ENCODE data around the gene FAM24A. TPM values are rescaled to one million over a fixed set of nuclear protein-coding genes. Genes with fewer than 3 reads are reported as not detected.

Gene FAM24A
- total RNA-seq, 1 experiment from 2014 or later, result not detected

DNA sequence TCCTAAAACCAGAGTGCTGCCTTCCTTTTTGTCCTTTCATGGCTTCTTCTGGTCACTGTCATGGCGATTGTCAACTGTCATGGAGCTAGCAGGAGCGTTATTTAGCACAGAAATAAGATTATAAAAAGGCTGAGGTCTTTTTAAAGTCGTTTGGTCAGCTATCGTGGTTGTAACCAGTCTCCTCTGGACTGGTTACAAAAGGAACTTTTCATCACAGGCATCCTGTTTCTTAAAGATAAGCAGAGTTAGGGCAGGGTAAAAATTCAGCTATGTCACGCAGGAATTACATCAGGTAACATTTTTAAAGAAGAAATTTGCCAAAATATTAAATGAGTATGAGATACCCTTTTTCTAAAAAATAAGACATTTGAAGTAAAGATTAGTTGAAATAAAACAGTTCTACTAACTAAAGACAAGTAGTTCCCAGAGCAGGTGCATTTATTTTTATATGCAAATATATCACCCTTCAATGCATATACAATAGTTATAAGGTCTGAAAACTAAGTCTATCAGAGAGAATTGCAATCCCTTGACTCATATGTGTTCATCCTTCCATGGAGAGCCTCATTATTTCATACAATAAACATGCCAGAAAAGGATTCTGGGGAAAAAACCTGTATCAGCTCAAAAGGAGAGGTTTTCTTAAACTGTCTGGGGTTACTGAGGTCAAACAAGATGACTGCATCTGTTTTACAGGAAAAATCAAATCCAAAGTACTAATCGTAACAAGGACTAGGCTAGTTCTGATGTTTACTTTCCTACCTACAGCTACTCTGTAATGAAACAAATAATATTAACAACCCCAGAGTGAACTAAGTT is 20.9 kb downstream of the FAM24A start:
- ATAC-seq, result no peak
- CTCF ChIA-PET, result no interaction called here
- intact Hi-C loops (cut with micrococcal nuclease), result no loop called here
- H3K36me3 ChIP-seq (ENCODE audit: low read depth, low read length), result peaks cover 6% of the 10 kb centered on the region
- H3K4me3 ChIP-seq (ENCODE audit: low read length), result no peak overlapping the region
- H3K9ac ChIP-seq (ENCODE audit: low read length), result no peak overlapping the region
- H4K20me1 ChIP-seq (ENCODE audit: low read length), result no peaks in the 10 kb centered on the region
- H3K9me2 ChIP-seq (replicated peaks; ENCODE audit: low read length), result no peaks in the 10 kb centered on the region
- POLR2A ChIA-PET (ENCODE audit: unreplicated experiment), result no interaction called here
- no peak overlapping the region for H3K4me2 ChIP-seq (ENCODE audit: low read length)
- H3K27me3 ChIP-seq (ENCODE audit: low read length), result no peaks in the 10 kb centered on the region
- no peaks in the 10 kb centered on the region for H3K79me2 ChIP-seq (ENCODE audit: low read length)
- H2AFZ ChIP-seq (ENCODE audit: low read length), result no peak overlapping the region
- no peaks in the 10 kb centered on the region for H3F3A ChIP-seq (ENCODE audit: low read length, unreplicated experiment)
- H3K4me1 ChIP-seq (ENCODE audit: insufficient read depth, low read length), result no peaks in the 10 kb centered on the region
- TF ChIP-seq, protein P1, sequence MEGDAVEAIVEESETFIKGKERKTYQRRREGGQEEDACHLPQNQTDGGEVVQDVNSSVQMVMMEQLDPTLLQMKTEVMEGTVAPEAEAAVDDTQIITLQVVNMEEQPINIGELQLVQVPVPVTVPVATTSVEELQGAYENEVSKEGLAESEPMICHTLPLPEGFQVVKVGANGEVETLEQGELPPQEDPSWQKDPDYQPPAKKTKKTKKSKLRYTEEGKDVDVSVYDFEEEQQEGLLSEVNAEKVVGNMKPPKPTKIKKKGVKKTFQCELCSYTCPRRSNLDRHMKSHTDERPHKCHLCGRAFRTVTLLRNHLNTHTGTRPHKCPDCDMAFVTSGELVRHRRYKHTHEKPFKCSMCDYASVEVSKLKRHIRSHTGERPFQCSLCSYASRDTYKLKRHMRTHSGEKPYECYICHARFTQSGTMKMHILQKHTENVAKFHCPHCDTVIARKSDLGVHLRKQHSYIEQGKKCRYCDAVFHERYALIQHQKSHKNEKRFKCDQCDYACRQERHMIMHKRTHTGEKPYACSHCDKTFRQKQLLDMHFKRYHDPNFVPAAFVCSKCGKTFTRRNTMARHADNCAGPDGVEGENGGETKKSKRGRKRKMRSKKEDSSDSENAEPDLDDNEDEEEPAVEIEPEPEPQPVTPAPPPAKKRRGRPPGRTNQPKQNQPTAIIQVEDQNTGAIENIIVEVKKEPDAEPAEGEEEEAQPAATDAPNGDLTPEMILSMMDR (conservative IDR thresholded peaks at IDR 0.05; ENCODE audit: low read depth, low read length), result no peak
- TF ChIP-seq EZH2phosphoT487 (IDR thresholded peaks at IDR 0.05; ENCODE audit: borderline replicate concordance, low read length) (no peak), EZH2 (IDR thresholded peaks at IDR 0.05; ENCODE audit: low read length, unreplicated experiment) (no peak)
- no TSS peak for BruUV-seq (replicated peaks)
- DNase-seq, result no peak
- no peak overlapping the region for H3K27ac ChIP-seq (ENCODE audit: low read length)
- H3K9me3 ChIP-seq (ENCODE audit: low read length), result no peaks in the 10 kb centered on the region

GRCh38 chr10:122939133-122939855 is 28.9 kb downstream of the FAM24A start:
- Histone ChIP-seq H3K4me3 (ENCODE audit: low read length) (no peak overlapping the region), H3K4me1 (ENCODE audit: insufficient read depth, low read length) (no peaks in the 10 kb centered on the region), H3K27ac (ENCODE audit: low read length) (no peak overlapping the region), H3F3A (ENCODE audit: low read length, unreplicated experiment) (no peaks in the 10 kb centered on the region), H3K27me3 (ENCODE audit: low read length) (no peaks in the 10 kb centered on the region), H3K9me2 (replicated peaks; ENCODE audit: low read length) (no peaks in the 10 kb centered on the region), H3K79me2 (ENCODE audit: low read length) (no peaks in the 10 kb centered on the region), H3K36me3 (ENCODE audit: low read depth, low read length) (peaks cover 26% of the 10 kb centered on the region), H2AFZ (ENCODE audit: low read length) (no peak overlapping the region), H4K20me1 (ENCODE audit: low read length) (no peaks in the 10 kb centered on the region), H3K9me3 (ENCODE audit: low read length) (no peaks in the 10 kb centered on the region), H3K9ac (ENCODE audit: low read length) (no peak overlapping the region), H3K4me2 (ENCODE audit: low read length) (no peak overlapping the region)
- no peak for TF ChIP-seq EZH2 (IDR thresholded peaks at IDR 0.05; ENCODE audit: low read length, unreplicated experiment)
- TF ChIP-seq, protein P1 (conservative IDR thresholded peaks at IDR 0.05; ENCODE audit: low read depth, low read length), result no peak
- no peak for TF ChIP-seq EZH2phosphoT487 (IDR thresholded peaks at IDR 0.05; ENCODE audit: borderline replicate concordance, low read length)
- ATAC-seq (no peak), DNase-seq (no peak)
- intact Hi-C loops (cut with micrococcal nuclease), result no loop called here
- ChIA-PET POLR2A (ENCODE audit: unreplicated experiment) (no interaction called here), CTCF (no interaction called here)
- no TSS peak for BruUV-seq (replicated peaks)
